GM18519 (cell line): ENCODE data around the gene QSOX2.

Source experiments
- ATAC-seq: cut with Tn5 transposase; IDR thresholded peaks from one replicate; pipeline ENCODE4 v1.9.1; 2021; ENCODE audit warnings: mild to moderate bottlenecking, moderate library complexity; ENCODE audit not compliant: unreplicated experiment, low FRiP score

The QSOX2 gene

GRCh38 chr9:136178773-136179075 is 66.9 kb downstream of the QSOX2 start:
- no peak for ATAC-seq

GRCh38 chr9:136178061-136178772 is 67.4 kb downstream of the QSOX2 start:
- ATAC-seq: no peak

GRCh38 chr9:136177224-136177623 is 68.4 kb downstream of the QSOX2 start:
- ATAC-seq: no peak

- ATAC-seq: no peak
These were observed 69.9 kb downstream of the QSOX2 start for GRCh38 chr9:136175616-136176197.

GRCh38 chr9:136174779-136175615 is 70.6 kb downstream of the QSOX2 start:
- no peak for ATAC-seq

- ATAC-seq: no peak
These were observed 71.8 kb downstream of the QSOX2 start for GRCh38 chr9:136173648-136174290.

GRCh38 chr9:136172412-136173079 is 73.1 kb downstream of the QSOX2 start:
- no peak for ATAC-seq

GRCh38 chr9:136171801-136172411 is 73.7 kb downstream of the QSOX2 start:
- ATAC-seq: no peak

- no peak for ATAC-seq
These were observed 74.4 kb downstream of the QSOX2 start for GRCh38 chr9:136171009-136171800.

GRCh38 chr9:136170006-136170901 is 75.4 kb downstream of the QSOX2 start:
- ATAC-seq: no peak

GRCh38 chr9:136169495-136169894 is 76.1 kb downstream of the QSOX2 start:
- no peak for ATAC-seq

- ATAC-seq: no peak
These were observed 82.3 kb downstream of the QSOX2 start for GRCh38 chr9:136163248-136163850.

GRCh38 chr9:136160995-136161610 is 84.5 kb downstream of the QSOX2 start:
- ATAC-seq: no peak

- no peak for ATAC-seq
These were observed 85.2 kb downstream of the QSOX2 start for GRCh38 chr9:136160381-136160841.

- ATAC-seq: no peak
These were observed 85.8 kb downstream of the QSOX2 start for GRCh38 chr9:136159851-136160250.

GRCh38 chr9:136157477-136158265 is 87.9 kb downstream of the QSOX2 start:
- ATAC-seq: no peak
